HEK293 (cell line): Measurements from ENCODE around the gene LGALS7.

Source experiments
- CTCF ChIA-PET: fragments of 350-600 bp; formaldehyde crosslinking; extraction: SDS; loops from one replicate; lab custom pipeline; 2021; ENCODE audit warnings: antibody characterized with exemption; lab: Yijun Ruan, JAX
- POLR2A ChIA-PET: fragments of 300-600 bp; formaldehyde crosslinking; extraction: SDS; loops from one replicate; lab custom pipeline; 2020; ENCODE audit warnings: antibody characterized with exemption, inconsistent platforms; lab: Yijun Ruan, JAX
- H3K27ac ChIP-seq: fragments of 200-500 bp; sonication (Bioruptor generic); 2 replicates; pipeline ENCODE4 v1.5.1; 2014; ENCODE audit warnings: low read depth, low read length, control low read depth, inconsistent platforms; ENCODE audit errors: extremely low read depth
- H3K36me3 ChIP-seq, 2 experiments: fragments of 200-500 bp in 1 of 2; sonication (Bioruptor generic) in 1 of 2; 1 replicate in 1 of 2; 2 replicates in 1 of 2; pipeline ENCODE4 v1.5.1; 2014 to 2017; ENCODE audit warnings: inconsistent platforms in 2 of 2, low read length in 2 of 2; ENCODE audit not compliant: control insufficient read depth in 2 of 2, insufficient read depth in 1 of 2
- H3K4me1 ChIP-seq: fragments of 200-500 bp; sonication (Bioruptor generic); 2 replicates; pipeline ENCODE4 v1.5.1; 2014; ENCODE audit warnings: mild to moderate bottlenecking, low read length, inconsistent platforms; ENCODE audit not compliant: control insufficient read depth, insufficient read depth
- H3K4me3 ChIP-seq: 2 replicates; pipeline ENCODE4 v1.5.1; 2011; ENCODE audit warnings: low read depth, mild to moderate bottlenecking, control low read depth, low read length, moderate library complexity
- H3K9me3 ChIP-seq: fragments of 200-500 bp; sonication (Bioruptor generic); 2 replicates; pipeline ENCODE4 v1.5.1; 2014; ENCODE audit warnings: low read depth, low read length, inconsistent platforms; ENCODE audit not compliant: control insufficient read depth, insufficient read depth
- KLF1 ChIP-seq: fragments of 450-650 bp; formaldehyde crosslinking; IDR thresholded peaks from 2 replicates; pipeline ENCODE4 v1.5.1; 2016; ENCODE audit warnings: missing biosample characterization, missing genetic modification characterization
- KLF8 ChIP-seq: fragments of 450-650 bp; formaldehyde crosslinking; IDR thresholded peaks from 2 replicates; pipeline ENCODE4 v1.5.1; 2016; ENCODE audit warnings: missing biosample characterization, missing genetic modification characterization
- PATZ1 ChIP-seq: fragments of 450-650 bp; formaldehyde crosslinking; IDR thresholded peaks from 2 replicates; pipeline ENCODE4 v1.5.1; 2016; ENCODE audit warnings: missing biosample characterization, missing genetic modification characterization
- PBX3 ChIP-seq: sonication (generic); formaldehyde crosslinking; IDR thresholded peaks from 2 replicates; pipeline ENCODE4 v1.8.1; 2022; ENCODE audit warnings: mild to moderate bottlenecking, moderate library complexity, missing genetic modification reagents
- ZBTB48 ChIP-seq: fragments of 450-650 bp; formaldehyde crosslinking; IDR thresholded peaks from 2 replicates; pipeline ENCODE4 v1.5.1; 2016; ENCODE audit warnings: missing biosample characterization, missing genetic modification characterization
- ZFP41 ChIP-seq: fragments of 450-650 bp; formaldehyde crosslinking; IDR thresholded peaks from 2 replicates; pipeline ENCODE4 v1.5.1; 2016; ENCODE audit warnings: missing biosample characterization, missing genetic modification characterization, borderline replicate concordance
- ZNF114 ChIP-seq: fragments of 450-650 bp; formaldehyde crosslinking; IDR thresholded peaks from 2 replicates; pipeline ENCODE4 v1.5.0; 2017; ENCODE audit warnings: missing biosample characterization, missing genetic modification characterization
- ZNF18 ChIP-seq: fragments of 450-650 bp; formaldehyde crosslinking; IDR thresholded peaks from 2 replicates; pipeline ENCODE4 v1.5.1; 2016; ENCODE audit warnings: missing biosample characterization, missing genetic modification characterization
- ZNF302 ChIP-seq: fragments of 450-650 bp; formaldehyde crosslinking; IDR thresholded peaks from 2 replicates; pipeline ENCODE4 v1.5.1; 2016; ENCODE audit warnings: missing biosample characterization, missing genetic modification characterization, low read depth
- ZNF366 ChIP-seq: fragments of 450-650 bp; formaldehyde crosslinking; conservative IDR thresholded peaks from 2 replicates; pipeline ENCODE4 v1.5.1; 2016; ENCODE audit warnings: missing biosample characterization, missing genetic modification characterization
- ZNF433 ChIP-seq: fragments of 450-650 bp; formaldehyde crosslinking; IDR thresholded peaks from 2 replicates; pipeline ENCODE4 v1.5.1; 2016; ENCODE audit warnings: missing biosample characterization, missing genetic modification characterization, low read depth
- ZNF600 ChIP-seq: fragments of 450-650 bp; formaldehyde crosslinking; IDR thresholded peaks from 2 replicates; pipeline ENCODE4 v1.5.1; 2016; ENCODE audit warnings: missing biosample characterization, missing genetic modification characterization

LGALS7 gene

DNA sequence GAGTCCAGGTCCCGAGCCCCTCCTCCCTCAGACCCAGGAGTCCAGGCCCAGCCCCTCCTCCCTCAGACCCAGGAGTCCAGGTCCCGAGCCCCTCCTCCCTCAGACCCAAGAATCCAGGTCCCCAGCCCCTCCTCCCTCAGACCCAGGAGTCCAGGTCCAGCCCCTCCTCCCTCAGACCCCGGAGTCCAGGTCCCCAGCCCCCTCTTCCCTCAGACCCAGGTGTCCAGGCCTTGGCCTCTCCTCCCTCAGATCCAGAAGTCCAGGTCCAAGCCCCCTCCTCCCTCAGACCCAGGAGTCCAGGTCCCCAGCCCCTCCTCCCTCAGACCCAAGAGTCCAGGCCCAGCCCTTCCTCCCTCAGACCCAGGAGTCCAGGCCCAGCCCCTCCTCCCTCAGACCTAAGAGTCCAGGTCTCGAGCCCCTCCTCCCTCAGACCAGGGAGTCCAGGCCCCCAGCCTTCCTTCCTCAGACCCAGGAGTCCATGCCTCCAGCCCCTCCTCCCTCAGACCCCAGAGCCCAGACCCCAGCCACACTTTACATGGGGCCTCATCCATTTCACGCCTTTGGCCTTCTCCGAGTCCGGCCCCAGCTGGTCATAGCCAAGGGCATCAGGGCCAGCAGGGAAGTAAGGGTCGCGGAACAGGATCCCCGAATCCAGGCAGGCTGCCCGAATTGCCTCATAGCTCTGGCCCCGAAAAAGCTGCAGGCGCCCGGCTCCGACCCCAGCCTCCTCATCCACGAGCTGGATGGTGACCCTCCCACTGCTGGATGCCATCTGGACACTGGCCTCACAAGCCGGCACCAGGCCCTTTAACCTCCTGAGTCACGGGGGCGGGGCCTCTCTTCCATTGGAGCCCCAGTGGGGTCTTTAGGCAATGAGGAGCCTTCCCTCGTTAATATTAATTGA, 29.7 kb downstream of the LGALS7 start:
- no peak for TF ChIP-seq PBX3 (CRISPR knock-in tag)
- no peak for TF ChIP-seq ZNF302 (tag by site-specific recombination)
- TF ChIP-seq ZNF114 (tag by site-specific recombination): no peak
- no peak for TF ChIP-seq ZNF18
- ChIA-PET CTCF (interaction anchor here (0.6 to 2.3 kb wide), 5 partner anchors 17 to 341 kb away, joined by 3 to 8 read pairs (median 5); partner anchors contain the start of genes MRPS12 and SARS2), POLR2A (interaction anchor here (0.7 kb wide), 1 partner anchor 15 kb away, joined by 4 read pairs; no protein-coding TSS in a partner anchor)
- Histone ChIP-seq H3K36me3 (no peaks in the 10 kb centered on the region; a peak in 1 of 3 replicates), H3K27ac (no peak overlapping the region), H3K4me3 (no peak overlapping the region), H3K9me3 (no peaks in the 10 kb centered on the region), H3K4me1 (no peaks in the 10 kb centered on the region; the same call in 1 of the 2 replicates)

DNA sequence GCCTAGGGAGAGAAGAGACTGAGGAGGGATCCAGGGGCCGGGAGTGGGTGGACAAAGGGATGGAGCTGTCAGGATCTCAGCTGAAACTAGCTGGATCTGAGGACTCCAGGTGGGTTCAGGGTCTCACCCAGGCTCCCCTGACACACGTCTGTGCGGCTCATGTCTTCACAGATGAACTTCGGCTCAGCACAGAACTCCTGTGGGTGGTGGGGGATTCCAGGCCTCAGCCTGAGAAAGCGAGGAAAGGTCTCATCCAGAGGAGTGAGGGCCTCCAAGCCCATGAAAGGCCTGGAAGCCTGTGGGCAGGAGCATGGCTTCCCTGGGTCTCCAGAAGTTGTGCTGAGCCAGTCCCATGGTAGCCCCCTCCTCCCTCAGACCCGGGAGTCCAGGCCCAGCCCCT, 30.4 kb downstream of the LGALS7 start:
- no peak for TF ChIP-seq ZFP41 (tag by site-specific recombination)
- TF ChIP-seq ZNF366 (tag by site-specific recombination): peak; percentile 59; the same call in 1 of the 2 replicates
- TF ChIP-seq KLF8 (tag by site-specific recombination): no peak
- no peak for TF ChIP-seq ZNF433 (tag by site-specific recombination)
- no peak for TF ChIP-seq PATZ1 (tag by site-specific recombination)
- TF ChIP-seq ZBTB48 (tag by site-specific recombination): 0 out of 2 replicates have a peak, but pooled peaks have one; percentile 24
- ChIA-PET CTCF (interaction anchor here (0.6 kb wide), 2 partner anchors 150 to 499 kb away, joined by 3 to 5 read pairs; no protein-coding TSS in a partner anchor), POLR2A (interaction anchor here (0.7 to 1.2 kb wide), 5 partner anchors 13 to 106 kb away, joined by 3 to 6 read pairs (median 4); no protein-coding TSS in a partner anchor)
- Histone ChIP-seq H3K9me3 (no peaks in the 10 kb centered on the region), H3K4me3 (no peak overlapping the region), H3K36me3 (no peaks in the 10 kb centered on the region; a peak in 1 of 3 replicates), H3K4me1 (no peaks in the 10 kb centered on the region), H3K27ac (no peak overlapping the region)

DNA sequence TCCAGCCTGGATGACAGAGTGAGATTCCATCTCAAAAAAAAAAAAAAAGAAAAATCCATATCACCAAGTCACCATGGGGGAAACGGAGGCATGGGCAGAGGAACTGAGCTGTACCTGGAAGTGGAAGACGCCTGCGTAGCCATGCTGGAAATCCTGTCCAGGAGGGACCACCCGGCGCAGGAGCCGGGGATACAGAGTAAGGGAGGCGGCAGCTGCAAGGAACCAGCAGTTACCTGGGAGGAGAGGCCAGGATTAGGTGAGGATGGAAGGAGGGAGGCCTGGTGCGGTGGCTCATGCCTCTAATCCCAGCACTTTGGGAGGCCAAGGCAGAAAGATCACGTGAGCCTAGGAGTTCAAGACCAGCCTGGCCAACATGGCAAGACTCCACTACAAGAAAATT, 31.0 kb downstream of the LGALS7 start:
- Histone ChIP-seq H3K9me3 (no peaks in the 10 kb centered on the region), H3K27ac (no peak overlapping the region), H3K4me3 (no peak overlapping the region), H3K4me1 (no peaks in the 10 kb centered on the region), H3K36me3 (no peaks in the 10 kb centered on the region; a peak in 1 of 3 replicates)
- ChIA-PET CTCF (interaction anchor here (0.6 to 0.8 kb wide), 4 partner anchors 12 to 499 kb away, joined by 3 to 5 read pairs (median 4); no protein-coding TSS in a partner anchor), POLR2A (interaction anchor here (0.6 to 1.2 kb wide), 5 partner anchors 10 to 107 kb away, joined by 3 to 6 read pairs (median 4); no protein-coding TSS in a partner anchor)
- no peak for TF ChIP-seq KLF1 (tag by site-specific recombination)
- peak; percentile 51 for TF ChIP-seq ZNF600 (tag by site-specific recombination)
